Activated CD8-positive, alpha-beta T cell treated with anti-CD3 and anti-CD28 coated beads for 36 hours (primary cell): ENCODE results near the gene PLXND1. TPM values are rescaled to one million over a fixed set of nuclear protein-coding genes. Genes with fewer than 3 reads are reported as not detected.

ENCODE experiments used
- ATAC-seq: fragments of 200-7000 bp; cut with Tn5 transposase; one replicate; pipeline ENCODE4 v1.10.0; 2021; ENCODE audit warnings: mild to moderate bottlenecking, moderate library complexity
- CTCF ChIA-PET: fragments of 350-600 bp; sonication (Branson Sonifier 250); formaldehyde crosslinking; loops from one replicate; lab custom pipeline; 2021; ENCODE audit warnings: antibody characterized with exemption; lab: Charles Lee
- POLR2A ChIA-PET: fragments of 350-600 bp; sonication (Branson Sonifier 250); formaldehyde crosslinking; loops from one replicate; lab custom pipeline; 2021; ENCODE audit warnings: antibody characterized with exemption; lab: Charles Lee
- DNase-seq: peaks from one replicate; pipeline ENCODE4 v3.0.0-alpha.2; 2020
- H3K27ac Mint-ChIP-seq: one replicate; pipeline ENCODE4 v1.8.0; 2021; ENCODE audit warnings: mild to moderate bottlenecking, mixed read lengths
- H3K27me3 Mint-ChIP-seq: one replicate; pipeline ENCODE4 v1.8.0; 2021; ENCODE audit warnings: mixed read lengths
- H3K36me3 Mint-ChIP-seq: one replicate; pipeline ENCODE4 v1.8.0; 2021; ENCODE audit warnings: low read depth, mixed read lengths
- H3K4me1 Mint-ChIP-seq: one replicate; pipeline ENCODE4 v1.8.0; 2021; ENCODE audit warnings: low read depth, mixed read lengths
- H3K4me3 Mint-ChIP-seq: one replicate; pipeline ENCODE4 v1.8.0; 2021; ENCODE audit warnings: mild to moderate bottlenecking, moderate library complexity, mixed read lengths
- H3K9me3 Mint-ChIP-seq: one replicate; pipeline ENCODE4 v1.8.0; 2021; ENCODE audit warnings: mixed read lengths
- intact Hi-C: fragments of 100-400 bp; cut with micrococcal nuclease; formaldehyde crosslinking; loops from one replicate; pipeline ENCODE4 v1.10.0; 2022
- total RNA-seq, 2 experiments: library from RNA; stranded (reverse); gene quantifications; one replicate each; pipeline ENCODE4 v1.2.3, GENCODE V29; 2021
- TF ChIP-seq, protein P1 (sequence below): fragments of 200-600 bp; IDR thresholded peaks from one replicate; pipeline ENCODE4 v1.8.0; 2022; ENCODE audit warnings: antibody characterized with exemption, mild to moderate bottlenecking

PLXND1 gene
- total RNA-seq, 2 experiments from 2014 or later, result 10.7 to 12.5 TPM

DNA sequence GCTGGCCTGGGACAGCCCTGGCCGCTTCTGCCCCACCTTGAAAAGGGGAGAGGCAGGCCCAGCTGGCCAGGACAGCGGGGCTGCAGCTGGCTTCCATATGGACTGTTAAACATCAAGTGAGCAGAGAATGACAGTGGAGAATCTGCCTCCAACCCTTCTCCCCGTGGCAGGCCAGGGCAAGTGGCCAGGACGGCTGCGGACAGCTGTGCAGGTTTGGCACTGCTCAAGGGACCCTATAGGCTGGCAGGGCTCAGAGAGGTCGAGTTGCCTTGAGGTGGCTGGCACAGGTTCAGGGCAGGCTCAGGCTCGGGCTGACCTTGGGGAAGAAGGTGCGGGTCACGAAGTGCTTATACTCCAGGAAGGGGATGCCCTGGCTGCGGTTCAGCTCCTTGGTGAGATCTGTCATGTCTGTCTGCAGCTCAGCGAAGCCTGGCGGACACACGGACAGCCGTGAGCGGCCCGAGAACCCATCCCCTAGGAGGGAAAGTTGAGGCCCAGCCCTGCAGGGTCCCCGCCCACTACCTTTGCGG lies 39.2 kb downstream of the PLXND1 start:
- ChIA-PET POLR2A (no interaction called here), CTCF (no interaction called here)
- DNase-seq (no peak), ATAC-seq (no peak)
- Mint-ChIP-seq H3K27ac (no peak overlapping the region), H3K9me3 (no peaks in the 10 kb centered on the region), H3K4me3 (no peak overlapping the region), H3K36me3 (no peaks in the 10 kb centered on the region), H3K4me1 (no peaks in the 10 kb centered on the region), H3K27me3 (no peaks in the 10 kb centered on the region)
- TF ChIP-seq, protein P1, sequence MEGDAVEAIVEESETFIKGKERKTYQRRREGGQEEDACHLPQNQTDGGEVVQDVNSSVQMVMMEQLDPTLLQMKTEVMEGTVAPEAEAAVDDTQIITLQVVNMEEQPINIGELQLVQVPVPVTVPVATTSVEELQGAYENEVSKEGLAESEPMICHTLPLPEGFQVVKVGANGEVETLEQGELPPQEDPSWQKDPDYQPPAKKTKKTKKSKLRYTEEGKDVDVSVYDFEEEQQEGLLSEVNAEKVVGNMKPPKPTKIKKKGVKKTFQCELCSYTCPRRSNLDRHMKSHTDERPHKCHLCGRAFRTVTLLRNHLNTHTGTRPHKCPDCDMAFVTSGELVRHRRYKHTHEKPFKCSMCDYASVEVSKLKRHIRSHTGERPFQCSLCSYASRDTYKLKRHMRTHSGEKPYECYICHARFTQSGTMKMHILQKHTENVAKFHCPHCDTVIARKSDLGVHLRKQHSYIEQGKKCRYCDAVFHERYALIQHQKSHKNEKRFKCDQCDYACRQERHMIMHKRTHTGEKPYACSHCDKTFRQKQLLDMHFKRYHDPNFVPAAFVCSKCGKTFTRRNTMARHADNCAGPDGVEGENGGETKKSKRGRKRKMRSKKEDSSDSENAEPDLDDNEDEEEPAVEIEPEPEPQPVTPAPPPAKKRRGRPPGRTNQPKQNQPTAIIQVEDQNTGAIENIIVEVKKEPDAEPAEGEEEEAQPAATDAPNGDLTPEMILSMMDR, result no peak
- intact Hi-C loops, result no loop called here

DNA sequence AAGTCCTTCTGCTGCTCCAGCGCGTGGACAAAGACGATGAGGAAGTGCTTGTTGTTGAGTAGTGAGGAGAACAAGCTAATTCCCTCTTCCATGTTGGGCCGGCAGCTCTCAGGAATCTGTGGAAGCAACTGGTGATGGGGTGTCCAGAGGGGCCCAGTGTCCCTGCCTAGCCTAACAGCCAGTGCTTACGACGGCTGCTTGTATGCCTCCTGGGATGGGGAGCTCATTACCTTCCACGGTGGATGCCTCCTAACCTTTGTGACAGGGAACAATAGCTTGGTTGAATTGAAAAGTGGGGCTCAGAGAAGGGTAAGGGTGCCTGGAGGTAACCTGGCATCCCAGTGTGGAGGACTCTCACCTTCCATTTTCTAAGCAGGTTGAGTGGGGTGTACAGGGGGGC lies 40.6 kb downstream of the PLXND1 start:
- H3K4me3 Mint-ChIP-seq, result no peak overlapping the region
- CTCF ChIA-PET, result no interaction called here

GRCh38 chr3:129564981-129565644 lies 41.4 kb downstream of the PLXND1 start:
- DNase-seq (no peak), ATAC-seq (no peak)

More for the DNA sequence above, 40.6 kb downstream of the PLXND1 start:
- Mint-ChIP-seq H3K27me3 (no peaks in the 10 kb centered on the region), H3K36me3 (no peaks in the 10 kb centered on the region), H3K4me1 (no peaks in the 10 kb centered on the region), H3K27ac (no peak overlapping the region), H3K9me3 (no peaks in the 10 kb centered on the region)
- POLR2A ChIA-PET, result interaction anchor here (0.8 to 1.4 kb wide), 2 partner anchors 11 to 14 kb away, joined by 3 to 6 read pairs; no protein-coding TSS in a partner anchor
- intact Hi-C loops, result no loop called here
- DNase-seq (no peak), ATAC-seq (no peak)
- TF ChIP-seq, protein P1, result no peak

DNA sequence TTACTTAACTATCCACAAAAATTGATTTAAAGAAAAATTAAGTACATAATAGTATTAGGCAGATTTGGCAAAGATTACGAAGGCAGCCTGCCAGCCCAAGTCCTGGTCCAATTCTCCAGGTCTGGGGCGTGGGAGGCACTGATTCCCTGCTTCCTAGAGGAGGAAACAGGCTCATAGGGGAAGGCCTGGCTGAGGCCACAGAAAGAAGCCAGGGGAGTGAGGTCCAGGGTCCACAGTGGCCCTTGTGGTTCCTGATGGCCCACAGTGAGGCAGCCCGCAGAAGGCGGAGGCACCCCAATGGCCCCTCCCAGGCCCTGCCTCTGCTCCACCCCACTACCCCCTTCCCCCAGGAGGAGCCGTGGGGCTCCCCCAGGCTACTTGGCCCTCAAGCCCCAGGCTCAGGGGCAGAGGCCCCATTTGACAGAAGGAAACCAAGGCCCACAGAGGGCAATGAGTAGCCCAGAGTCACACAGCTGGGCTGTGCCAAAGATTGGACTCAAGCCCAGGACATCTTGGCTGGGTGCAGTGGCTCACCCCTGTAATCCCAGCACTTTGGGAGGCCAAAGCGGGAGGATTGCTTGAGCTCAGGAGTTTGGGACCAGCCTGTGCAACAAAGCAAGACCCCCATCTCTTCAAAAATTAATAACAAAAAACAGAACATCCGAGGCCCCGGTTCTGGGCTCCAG lies 42.5 kb downstream of the PLXND1 start:
- POLR2A ChIA-PET, result no interaction called here
- DNase-seq (no peak), ATAC-seq (no peak)
- no peaks in the 10 kb centered on the region for H3K36me3 Mint-ChIP-seq
- no peak overlapping the region for H3K27ac Mint-ChIP-seq
- H3K4me1 Mint-ChIP-seq, result no peaks in the 10 kb centered on the region
- no peaks in the 10 kb centered on the region for H3K27me3 Mint-ChIP-seq
- TF ChIP-seq, protein P1, result no peak
- intact Hi-C loops, result no loop called here
- CTCF ChIA-PET, result no interaction called here
- no peak overlapping the region for H3K4me3 Mint-ChIP-seq
- H3K9me3 Mint-ChIP-seq, result no peaks in the 10 kb centered on the region

More at GRCh38 chr3:129564981-129565644, 41.4 kb downstream of the PLXND1 start:
- no peaks in the 10 kb centered on the region for H3K27me3 Mint-ChIP-seq
- H3K4me1 Mint-ChIP-seq, result no peaks in the 10 kb centered on the region
- no peaks in the 10 kb centered on the region for H3K36me3 Mint-ChIP-seq
- CTCF ChIA-PET, result no interaction called here
- TF ChIP-seq, protein P1, result no peak
- intact Hi-C loops, result no loop called here
- H3K4me3 Mint-ChIP-seq, result no peak overlapping the region
- POLR2A ChIA-PET, result interaction anchor here (0.8 kb wide), 1 partner anchor 14 kb away, joined by 3 read pairs; no protein-coding TSS in a partner anchor
- no peak overlapping the region for H3K27ac Mint-ChIP-seq
- no peaks in the 10 kb centered on the region for H3K9me3 Mint-ChIP-seq

- Mint-ChIP-seq H3K27me3 (no peaks in the 10 kb centered on the region), H3K4me1 (peaks cover 1% of the 10 kb centered on the region), H3K9me3 (no peaks in the 10 kb centered on the region), H3K27ac (no peak overlapping the region), H3K4me3 (no peak overlapping the region), H3K36me3 (no peaks in the 10 kb centered on the region)
- ATAC-seq, result no peak
- intact Hi-C loops, result no loop called here
- TF ChIP-seq, protein P1, result no peak
- DNase-seq, result no peak
- ChIA-PET POLR2A (no interaction called here), CTCF (no interaction called here)
These were observed 43.1 kb downstream of the PLXND1 start for GRCh38 chr3:129563332-129563731.
